ENCODE results near the gene TTYH1.
A peak's percentile ranks its signal among the peaks of the same experiment; 100 is the strongest.
"Not testable (repeated sequence)": the region's sequence is repeated elsewhere in the genome, so short reads cannot be mapped to it uniquely, and the experiment has no call there.

The TTYH1 gene

GRCh38 chr19:54461613-54462012 is 46.3 kb downstream of the TTYH1 start:
- DNase-seq = no peak

GRCh38 chr19:54462047-54462654 is 46.9 kb downstream of the TTYH1 start:
- no peak for DNase-seq

- peak; percentile 81 for DNase-seq
These were observed 47.6 kb downstream of the TTYH1 start for GRCh38 chr19:54462655-54463530.

- DNase-seq = peak; percentile 99
These were observed 48.3 kb downstream of the TTYH1 start, which contains the start of gene LENG9 for GRCh38 chr19:54463531-54464043. Gene LENG9 (minus strand): TSS chr19:54463778. CDS start chr19:54463526, 252 bp downstream.

- peak; percentile 80 for DNase-seq
These were observed 48.9 kb downstream of the TTYH1 start for GRCh38 chr19:54464044-54464629.

GRCh38 chr19:54464630-54465425 is 49.6 kb downstream of the TTYH1 start:
- peak; percentile 87 for DNase-seq

GRCh38 chr19:54465426-54466109 is 50.3 kb downstream of the TTYH1 start:
- no peak for DNase-seq

- not testable (repeated sequence) for DNase-seq
These were observed 50.8 kb downstream of the TTYH1 start for GRCh38 chr19:54466110-54466480.

- DNase-seq = no peak
These were observed 54.3 kb downstream of the TTYH1 start for GRCh38 chr19:54469496-54469934.

GRCh38 chr19:54470276-54470887 is 55.1 kb downstream of the TTYH1 start:
- no peak for DNase-seq

GRCh38 chr19:54470991-54471782 is 55.9 kb downstream of the TTYH1 start:
- no peak for DNase-seq

- peak; percentile 93 for DNase-seq
These were observed 58.0 kb downstream of the TTYH1 start, which contains the start of gene CDC42EP5 for GRCh38 chr19:54473071-54473891. Gene CDC42EP5 (minus strand): TSS chr19:54473296. CDS start chr19:54465547, 7,749 bp downstream.

GRCh38 chr19:54473892-54474372 is 58.7 kb downstream of the TTYH1 start:
- DNase-seq = no peak

- DNase-seq = no peak
These were observed 60.4 kb downstream of the TTYH1 start for GRCh38 chr19:54475706-54476105.

GRCh38 chr19:54477650-54478049 is 62.4 kb downstream of the TTYH1 start:
- no peak for DNase-seq

- DNase-seq = peak; percentile 55
These were observed 63.5 kb downstream of the TTYH1 start for GRCh38 chr19:54478677-54479266.

- DNase-seq = no peak
These were observed 64.8 kb downstream of the TTYH1 start for GRCh38 chr19:54480051-54480450.

GRCh38 chr19:54481326-54481930 is 66.2 kb downstream of the TTYH1 start:
- peak; percentile 45 for DNase-seq

- DNase-seq = no peak
These were observed 67.6 kb downstream of the TTYH1 start for GRCh38 chr19:54482889-54483288.

Data from fibroblast of skin of right biceps (primary cell).